Measurements from ENCODE around the gene IGFL3.

The IGFL3 gene

DNA sequence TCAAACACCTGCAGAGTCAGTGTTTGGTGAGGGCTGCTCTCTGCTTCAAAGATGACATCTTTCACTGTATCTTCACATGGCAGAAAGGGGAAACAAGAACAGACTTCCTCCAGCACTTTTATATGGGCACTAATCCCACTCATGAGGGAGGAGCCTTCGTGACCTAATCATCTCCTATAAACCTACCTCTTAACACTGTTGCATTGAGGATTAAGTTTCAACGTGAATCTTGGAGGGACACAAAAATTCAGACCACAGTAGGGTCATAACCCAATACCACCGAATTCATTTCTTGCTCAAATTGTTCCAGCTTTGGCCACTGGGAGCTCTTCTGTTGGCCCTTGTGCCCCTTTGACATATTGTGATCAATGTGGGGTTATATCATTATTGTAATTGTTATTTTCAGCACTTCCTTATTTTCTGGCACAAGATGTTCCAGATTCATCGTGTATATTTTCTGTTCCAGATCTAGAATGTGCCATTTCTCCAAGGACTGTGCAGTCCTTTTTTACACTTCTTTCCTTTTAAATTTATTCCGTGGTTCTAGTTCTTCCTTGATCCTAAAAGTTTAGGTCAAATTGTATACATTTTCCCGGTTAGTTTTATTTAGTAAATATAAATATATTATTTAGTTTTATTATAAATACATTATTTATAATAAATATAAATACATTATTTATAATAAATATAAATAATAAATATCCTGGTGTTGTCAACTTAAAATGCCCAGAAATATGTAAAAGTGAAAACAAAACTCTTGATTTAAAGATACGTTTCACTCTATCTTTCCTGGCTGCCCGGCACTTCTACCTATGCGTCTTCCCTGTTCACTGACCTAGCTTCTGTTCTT is 48.2 kb downstream of the IGFL3 start:
- no peak for DNase-seq

DNA sequence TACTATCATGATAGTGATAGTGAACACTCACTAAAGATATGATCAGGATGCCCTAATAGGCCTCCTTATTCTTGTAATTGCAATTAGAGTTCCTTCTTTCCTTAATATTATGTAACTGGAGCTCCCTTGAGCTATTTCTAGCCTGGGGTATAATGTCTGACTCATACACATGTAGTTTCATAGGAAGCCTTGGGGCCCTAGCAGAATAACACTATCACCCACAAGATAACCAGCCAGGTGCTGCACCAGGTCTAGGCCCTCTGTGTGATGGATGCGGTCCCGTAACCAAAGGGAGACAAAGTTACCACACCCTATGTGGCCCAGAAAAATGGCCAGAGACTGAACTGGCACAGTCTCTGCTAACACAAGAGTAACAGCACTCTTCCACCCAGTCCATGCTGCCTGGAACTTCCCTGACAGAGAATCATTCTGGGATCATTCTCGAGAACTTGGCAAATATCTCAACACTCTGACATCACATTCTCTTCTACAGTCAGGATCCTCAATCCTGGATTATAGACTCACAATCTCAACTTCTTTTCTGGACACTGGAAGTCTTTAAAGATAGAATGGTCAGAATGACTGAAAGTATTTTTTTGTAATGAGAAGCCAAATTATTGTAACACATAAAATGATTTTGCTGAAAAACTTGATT is 51.1 kb downstream of the IGFL3 start:
- no peak for DNase-seq
